GM21737 (cell line): ENCODE data around the gene BABAM2.

Experiments
- ATAC-seq: cut with Tn5 transposase; IDR thresholded peaks from one replicate; pipeline ENCODE4 v1.9.1; 2021; ENCODE audit warnings: mild to moderate bottlenecking, moderate library complexity; ENCODE audit not compliant: unreplicated experiment

The BABAM2 gene

GRCh38 chr2:28336982-28337627, 446.6 kb downstream of the BABAM2 start:
- no peak for ATAC-seq

- no peak for ATAC-seq
Observed at GRCh38 chr2:28338046-28338817, 447.7 kb downstream of the BABAM2 start.

DNA sequence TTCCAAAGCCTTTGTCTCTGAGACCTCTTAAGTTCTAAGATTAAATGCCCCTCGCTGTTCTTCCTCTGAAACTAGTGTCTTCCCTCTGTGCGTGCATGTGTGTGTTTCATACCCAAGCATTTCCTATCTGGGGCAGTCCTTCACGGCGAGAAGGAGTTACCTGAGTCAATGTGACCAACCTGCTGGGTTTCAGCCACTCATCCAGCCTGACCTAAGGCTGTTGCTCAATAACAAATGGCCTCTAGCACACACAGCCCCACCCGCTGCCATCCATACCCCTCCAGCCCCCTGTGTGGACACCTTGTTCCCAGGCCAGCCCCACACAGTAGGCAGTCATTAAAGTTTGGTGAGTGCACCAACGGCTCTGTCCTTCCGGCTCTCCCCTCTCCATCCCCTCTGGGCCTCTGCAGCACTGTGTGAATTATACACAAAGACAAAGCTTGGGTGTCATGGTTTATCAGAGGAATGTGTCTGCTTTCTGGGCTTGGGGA, 448.3 kb downstream of the BABAM2 start:
- no peak for ATAC-seq

GRCh38 chr2:28339516-28340175, 449.1 kb downstream of the BABAM2 start:
- ATAC-seq: no peak

GRCh38 chr2:28340312-28341202, 450.0 kb downstream of the BABAM2 start:
- ATAC-seq: no peak

DNA sequence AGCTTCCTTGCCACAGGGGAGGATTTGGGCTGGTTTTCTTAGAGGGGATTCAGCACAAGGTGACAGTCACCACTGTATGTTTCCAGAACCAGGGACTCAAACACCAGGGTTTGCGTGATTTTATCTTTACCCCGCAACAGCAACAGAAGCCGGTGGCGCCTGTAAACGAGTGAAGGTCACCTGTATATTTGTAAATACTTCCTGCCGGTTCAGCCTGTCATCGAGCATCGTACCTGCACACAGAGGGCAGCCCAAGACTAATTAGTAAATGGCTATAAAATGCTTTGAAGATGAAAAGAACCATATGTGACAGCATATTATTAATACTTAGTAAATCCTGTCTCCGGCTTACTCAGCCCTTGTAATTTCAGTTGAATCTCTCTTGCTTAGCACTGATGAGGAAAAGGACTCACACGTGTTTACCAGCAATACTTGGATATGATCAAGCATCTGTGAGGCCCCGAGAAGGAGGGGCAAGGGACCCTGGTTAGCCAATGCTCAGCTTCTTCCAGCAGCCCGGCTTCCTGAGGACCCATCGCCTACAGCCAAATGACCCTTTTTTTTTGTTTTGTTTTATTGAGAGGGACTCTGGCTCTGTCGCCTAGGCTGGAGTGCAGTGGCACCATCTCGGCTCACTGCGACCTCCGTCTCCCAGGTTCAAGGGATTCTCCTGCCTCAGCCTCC, 450.8 kb downstream of the BABAM2 start:
- no peak for ATAC-seq

- ATAC-seq: no peak
Observed at GRCh38 chr2:28342081-28342967, 451.8 kb downstream of the BABAM2 start.

- no peak for ATAC-seq
Observed at GRCh38 chr2:28343184-28343942, 452.8 kb downstream of the BABAM2 start.

- no peak for ATAC-seq
Observed at GRCh38 chr2:28343971-28344715, 453.6 kb downstream of the BABAM2 start.

GRCh38 chr2:28344756-28345373, 454.3 kb downstream of the BABAM2 start:
- no peak for ATAC-seq

GRCh38 chr2:28345619-28346018, 455.1 kb downstream of the BABAM2 start:
- no peak for ATAC-seq

- ATAC-seq: no peak
Observed at GRCh38 chr2:28346587-28346986, 456.1 kb downstream of the BABAM2 start.

- ATAC-seq: no peak
Observed at GRCh38 chr2:28347193-28347592, 456.7 kb downstream of the BABAM2 start.

DNA sequence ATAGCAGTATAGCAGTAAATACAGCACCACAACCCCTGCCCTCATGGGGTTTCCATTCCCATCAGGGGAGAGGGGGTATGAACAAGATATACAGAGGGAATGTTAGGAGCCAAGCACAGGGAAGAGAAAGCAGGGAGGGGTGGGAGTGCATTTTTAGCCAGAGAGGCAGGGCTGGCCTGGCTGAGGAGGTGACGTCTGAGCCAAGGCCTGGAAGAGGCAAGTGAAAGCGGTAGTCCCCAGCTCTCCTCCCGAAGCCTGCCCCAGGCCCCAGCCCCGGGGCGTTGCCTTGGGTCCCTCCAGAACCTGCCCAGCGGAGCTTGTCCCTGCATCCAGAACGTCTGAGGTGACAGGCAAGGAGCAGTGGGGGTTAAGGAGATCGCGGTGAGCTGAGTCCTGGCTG, 457.1 kb downstream of the BABAM2 start:
- no peak for ATAC-seq

- no peak for ATAC-seq
Observed at GRCh38 chr2:28348149-28348567, 457.6 kb downstream of the BABAM2 start.

GRCh38 chr2:28348921-28349320, 458.4 kb downstream of the BABAM2 start:
- no peak for ATAC-seq

DNA sequence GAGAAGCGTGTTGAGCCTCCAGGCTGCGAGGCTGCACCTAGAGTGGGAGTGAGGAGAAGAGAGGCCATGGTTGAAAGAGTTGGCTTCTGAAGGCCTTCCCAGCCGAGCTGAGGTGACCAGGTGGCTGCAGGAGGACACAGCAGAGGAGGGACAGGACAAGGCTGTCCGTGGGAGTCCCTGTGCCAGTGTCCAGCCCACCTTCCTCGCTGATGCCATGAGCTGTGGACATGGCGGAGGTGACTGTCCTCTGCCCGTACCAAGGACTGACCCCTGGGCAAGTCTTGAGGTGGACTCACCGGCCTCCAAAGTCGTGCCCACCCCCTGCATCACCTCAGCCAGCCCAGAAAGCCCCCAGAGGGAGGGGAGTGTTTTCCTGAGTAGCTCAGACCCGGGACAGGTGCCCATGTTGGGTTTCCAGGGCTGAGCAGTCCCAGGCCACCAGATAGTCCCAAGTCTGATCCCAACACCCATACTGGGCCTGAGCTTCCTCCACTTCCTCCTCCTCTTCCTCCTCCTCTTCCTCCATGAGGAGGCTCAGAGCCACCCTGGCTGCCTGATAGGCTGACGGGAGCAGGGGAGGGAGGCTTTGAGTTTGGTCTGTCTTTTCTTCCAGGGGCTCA, 459.1 kb downstream of the BABAM2 start:
- ATAC-seq: no peak
